GM18517 (cell line): ENCODE measurements around the gene RAD21L1.

Experiments
- ATAC-seq: cut with Tn5 transposase; IDR thresholded peaks from one replicate; pipeline ENCODE4 v1.9.1; 2021; ENCODE audit warnings: mild to moderate bottlenecking, moderate library complexity; ENCODE audit not compliant: unreplicated experiment

Gene RAD21L1

GRCh38 chr20:1225783-1226654 is at the start of gene RAD21L1:
Gene RAD21L1, plus strand, starts transcription at chr20:1226044. Its CDS starts 2,410 bp downstream, at chr20:1228454.
- ATAC-seq: no peak

GRCh38 chr20:1177680-1178079 is 48.2 kb upstream of the RAD21L1 start:
- ATAC-seq: no peak

GRCh38 chr20:1178103-1178502 is 47.7 kb upstream of the RAD21L1 start:
- no peak for ATAC-seq

GRCh38 chr20:1178623-1179022 is 47.2 kb upstream of the RAD21L1 start:
- no peak for ATAC-seq

- no peak for ATAC-seq
These were observed 44.9 kb upstream of the RAD21L1 start for GRCh38 chr20:1180949-1181348.

GRCh38 chr20:1182106-1182505 is 43.7 kb upstream of the RAD21L1 start:
- no peak for ATAC-seq

GRCh38 chr20:1183153-1183552 is 42.7 kb upstream of the RAD21L1 start:
- no peak for ATAC-seq

- ATAC-seq: no peak
These were observed 41.6 kb upstream of the RAD21L1 start for GRCh38 chr20:1184260-1184637.

GRCh38 chr20:1184638-1185315 is 41.1 kb upstream of the RAD21L1 start, which contains the start of gene TMEM74B:
Gene TMEM74B, minus strand, starts transcription at chr20:1184981. Its CDS starts 1,180 bp downstream, at chr20:1183801.
- ATAC-seq: no peak

- no peak for ATAC-seq
These were observed 40.5 kb upstream of the RAD21L1 start for GRCh38 chr20:1185316-1185741.

- no peak for ATAC-seq
These were observed 40.0 kb upstream of the RAD21L1 start for GRCh38 chr20:1185790-1186334.

GRCh38 chr20:1186367-1186991 is 39.4 kb upstream of the RAD21L1 start:
- ATAC-seq: no peak

- ATAC-seq: no peak
These were observed 38.2 kb upstream of the RAD21L1 start for GRCh38 chr20:1187605-1188171.

GRCh38 chr20:1188347-1188746 is 37.5 kb upstream of the RAD21L1 start:
- ATAC-seq: no peak

GRCh38 chr20:1189827-1190226 is 36.0 kb upstream of the RAD21L1 start:
- ATAC-seq: no peak

GRCh38 chr20:1190847-1191246 is 35.0 kb upstream of the RAD21L1 start:
- ATAC-seq: no peak

GRCh38 chr20:1191299-1191698 is 34.5 kb upstream of the RAD21L1 start:
- ATAC-seq: no peak

GRCh38 chr20:1195226-1195625 is 30.6 kb upstream of the RAD21L1 start:
- ATAC-seq: no peak

GRCh38 chr20:1196634-1197033 is 29.2 kb upstream of the RAD21L1 start:
- no peak for ATAC-seq

- no peak for ATAC-seq
These were observed 28.0 kb upstream of the RAD21L1 start for GRCh38 chr20:1197801-1198200.

- ATAC-seq: no peak
These were observed 27.1 kb upstream of the RAD21L1 start for GRCh38 chr20:1198751-1199150.
